NCI-H187 (cell line): ENCODE data around the gene HBD.
"Not testable (repeated sequence)": the region's sequence is repeated elsewhere in the genome, so short reads cannot be mapped to it uniquely, and the experiment has no call there.

ENCODE experiments used
- DNase-seq, 2 experiments: peaks; one replicate each; lab custom pipeline; 2025; lab: John Stamatoyannopoulos, UW

The HBD gene

DNA sequence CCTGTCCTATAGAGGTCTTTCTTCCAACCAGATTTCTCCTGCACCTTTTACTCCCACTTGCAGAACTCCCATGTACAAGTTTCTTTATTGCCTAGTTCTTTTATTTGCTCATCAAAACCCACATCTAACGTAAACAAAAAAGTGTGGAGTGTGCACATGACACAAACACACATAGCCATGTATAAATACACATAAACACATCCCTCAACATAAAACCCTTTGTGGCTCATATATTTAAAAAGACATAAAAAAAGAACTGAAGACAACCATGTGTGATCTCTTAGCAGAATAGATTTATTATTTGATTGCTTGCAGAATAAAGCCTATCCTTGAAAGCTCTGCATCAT lies 18.6 kb upstream of the HBD start:
- no peak for DNase-seq

DNA sequence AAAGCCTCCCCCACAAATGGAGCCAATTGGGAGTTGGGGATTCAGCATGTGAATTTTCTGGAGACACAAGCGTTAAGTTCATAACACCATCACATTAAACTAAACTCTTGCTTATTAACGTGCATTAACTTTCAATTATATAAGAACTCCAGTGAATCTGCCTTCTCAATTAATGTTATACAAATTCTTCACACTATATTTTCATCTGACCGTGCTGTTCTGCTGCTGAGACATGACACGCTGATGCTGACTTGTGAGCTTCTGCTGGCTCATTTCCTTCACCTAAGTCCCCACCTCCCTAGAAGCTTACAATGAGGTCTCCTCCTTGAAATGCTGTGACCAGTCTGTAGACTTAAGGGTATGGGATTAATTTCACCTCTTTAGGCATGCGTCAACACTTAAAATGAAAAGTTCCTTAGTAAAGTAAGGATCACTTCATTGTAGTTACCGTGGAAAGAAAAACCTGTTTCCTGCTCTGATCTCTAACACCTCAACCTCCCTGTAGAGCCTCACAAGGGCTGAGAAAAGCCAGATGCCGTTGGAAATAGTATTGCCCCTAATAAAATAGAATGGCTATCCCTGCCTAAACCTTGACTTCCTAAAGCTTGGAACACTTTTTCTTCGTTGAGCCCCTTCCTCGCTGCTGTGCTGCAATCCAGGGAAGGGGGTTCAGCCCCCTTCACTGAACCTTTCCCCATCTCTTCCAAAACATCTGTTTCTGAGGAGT lies 18.1 kb upstream of the HBD start:
- no peak for DNase-seq

DNA sequence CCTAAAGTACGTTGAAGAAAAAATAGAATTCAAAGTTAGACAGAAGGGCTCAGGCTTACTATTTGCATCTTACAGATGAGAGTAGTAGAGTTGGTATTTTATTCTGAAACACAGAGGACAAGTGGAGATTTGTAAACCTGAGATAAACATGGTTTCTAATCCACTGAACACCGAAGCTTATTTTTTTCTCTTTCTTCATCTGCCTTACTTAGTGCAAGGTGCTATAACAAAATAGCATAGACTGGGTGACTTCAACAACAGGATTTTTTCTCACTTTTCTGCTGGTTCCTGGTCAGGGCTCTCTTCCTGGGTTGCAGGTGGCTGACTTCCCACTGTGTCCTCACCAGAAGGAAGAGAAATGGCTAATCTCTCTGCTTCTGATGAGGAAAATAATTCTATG lies 17.5 kb upstream of the HBD start:
- no peak for DNase-seq

DNA sequence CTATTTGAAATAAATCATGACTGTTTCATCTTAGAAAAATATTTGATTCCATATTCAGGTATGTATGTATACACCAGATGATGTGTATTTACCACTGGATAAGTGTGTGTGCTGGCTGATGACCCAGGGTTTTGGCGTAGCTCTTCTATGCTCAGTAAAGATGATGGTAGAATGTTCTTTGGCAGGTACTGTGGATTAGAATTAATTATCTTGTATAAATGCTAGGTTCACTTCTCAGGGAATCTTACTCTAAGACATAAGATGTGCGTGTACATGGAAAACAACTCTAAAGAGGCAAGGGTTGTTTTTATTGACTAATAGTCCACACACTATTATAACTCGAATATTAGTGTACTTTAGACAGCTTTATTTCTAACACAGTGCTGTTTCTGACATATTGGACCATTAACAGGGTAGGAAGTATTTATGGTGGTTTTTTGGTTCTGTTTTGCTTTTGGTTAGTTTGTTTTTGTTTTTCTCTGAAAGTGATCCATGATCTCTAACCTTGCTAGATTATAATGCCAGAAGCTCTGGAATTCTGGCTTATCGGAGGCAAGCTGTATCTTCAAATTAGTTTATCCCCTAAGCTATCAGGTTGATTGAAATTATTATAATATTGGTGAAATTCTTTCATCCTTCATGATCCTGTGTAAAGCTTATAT lies 16.4 kb upstream of the HBD start:
- no peak for DNase-seq

DNA sequence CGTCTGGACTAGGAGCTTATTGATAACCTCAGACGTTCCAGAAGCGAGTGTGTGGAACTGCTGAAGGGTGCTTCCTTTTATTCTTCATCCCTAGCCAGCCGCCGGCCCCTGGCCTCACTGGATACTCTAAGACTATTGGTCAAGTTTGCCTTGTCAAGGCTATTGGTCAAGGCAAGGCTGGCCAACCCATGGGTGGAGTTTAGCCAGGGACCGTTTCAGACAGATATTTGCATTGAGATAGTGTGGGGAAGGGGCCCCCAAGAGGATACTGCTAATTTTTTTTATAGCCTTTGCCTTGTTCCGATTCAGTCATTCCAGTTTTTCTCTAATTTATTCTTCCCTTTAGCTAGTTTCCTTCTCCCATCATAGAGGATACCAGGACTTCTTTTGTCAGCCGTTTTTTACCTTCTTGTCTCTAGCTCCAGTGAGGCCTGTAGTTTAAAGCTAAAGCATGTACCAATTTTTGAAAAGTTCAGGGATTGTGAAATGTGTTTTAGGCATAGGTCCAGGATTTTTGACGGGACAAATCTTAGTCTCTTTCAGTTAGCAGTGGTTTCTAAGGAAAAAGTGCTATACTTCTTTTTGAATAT lies 15.6 kb upstream of the HBD start, which contains the start of gene HBG1:
Gene HBG1 (minus strand): TSS at position 51 of the 590 bp plus-strand sequence. CDS start 53 bp downstream, outside the sequence.
- not testable (repeated sequence) for DNase-seq

DNA sequence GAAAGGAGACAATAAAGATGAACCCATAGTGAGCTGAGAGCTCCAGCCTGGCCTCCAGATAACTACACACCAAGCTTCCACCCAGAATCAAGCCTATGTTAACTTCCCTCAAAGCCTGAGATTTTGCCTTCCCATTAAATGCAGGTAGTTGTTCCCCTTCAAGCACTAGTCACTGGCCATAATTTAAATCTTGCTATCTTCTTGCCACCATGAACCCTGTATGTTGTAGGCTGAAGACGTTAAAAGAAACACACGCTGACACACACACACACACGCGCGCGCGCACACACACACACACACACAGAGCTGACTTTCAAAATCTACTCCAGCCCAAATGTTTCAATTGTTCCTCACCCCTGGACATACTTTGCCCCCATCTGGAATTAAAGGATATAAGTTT lies 14.2 kb upstream of the HBD start:
- not testable (repeated sequence) for DNase-seq

DNA sequence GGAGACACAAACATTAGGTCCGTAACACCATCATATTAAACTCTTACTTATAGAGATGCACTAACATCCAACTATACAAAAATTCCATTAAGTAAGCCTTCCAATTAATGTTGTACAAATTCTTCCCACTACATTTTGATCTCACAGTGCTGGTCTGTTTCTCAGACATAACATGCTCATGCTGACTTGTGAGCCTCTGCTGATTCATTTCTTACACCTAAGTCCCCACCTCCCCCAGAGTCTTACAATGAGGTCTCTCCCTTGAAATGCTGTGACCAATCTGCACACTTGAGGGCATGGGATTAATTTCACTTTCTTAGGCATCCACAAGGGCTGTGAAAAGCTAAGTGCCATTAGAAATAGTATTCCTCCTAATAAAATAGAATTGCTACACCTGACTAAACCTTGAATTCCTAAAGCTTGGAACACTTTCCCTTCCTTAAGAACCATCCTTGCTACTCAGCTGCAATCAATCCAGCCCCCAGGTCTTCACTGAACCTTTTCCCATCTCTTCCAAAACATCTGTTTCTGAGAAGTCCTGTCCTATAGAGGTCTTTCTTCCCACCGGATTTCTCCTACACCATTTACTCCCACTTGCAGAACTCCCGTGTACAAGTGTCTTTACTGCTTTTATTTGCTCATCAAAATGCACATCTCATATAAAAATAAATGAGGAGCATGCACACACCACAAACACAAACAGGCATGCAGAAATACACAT lies 13.3 kb upstream of the HBD start:
- DNase-seq: no peak

DNA sequence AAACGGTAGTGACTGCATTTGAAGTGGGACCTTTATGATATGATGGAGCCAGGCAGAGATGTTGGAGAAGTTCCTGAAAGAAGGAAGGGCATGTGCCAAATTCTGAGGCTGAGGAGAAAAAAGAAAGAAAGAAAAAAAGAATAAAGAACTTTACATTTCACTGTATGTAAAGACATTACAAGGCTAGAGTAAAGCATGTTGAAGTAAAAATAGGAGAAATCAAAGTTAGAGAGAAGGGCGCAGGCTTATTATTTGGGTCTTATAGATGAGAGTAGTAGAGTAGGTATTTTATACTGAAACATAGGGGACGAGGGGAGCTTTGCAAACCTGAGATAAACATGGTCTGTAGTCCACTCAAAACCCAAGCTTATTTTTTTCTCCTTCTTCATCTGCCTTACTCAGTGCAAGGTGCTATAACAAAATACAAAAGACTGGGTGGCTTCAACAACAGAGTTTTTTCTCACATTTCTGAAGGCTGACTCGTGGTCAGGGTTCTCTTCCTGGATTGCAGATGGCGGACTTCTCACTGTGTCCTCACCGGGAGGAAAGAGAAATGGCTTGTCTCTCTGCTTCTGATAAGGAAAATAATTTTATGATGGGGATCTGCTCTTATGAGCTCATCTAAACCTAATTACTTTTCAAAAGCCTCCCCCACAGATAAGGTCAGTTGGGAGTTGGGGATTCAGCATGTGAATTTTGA lies 12.6 kb upstream of the HBD start:
- DNase-seq: no peak

DNA sequence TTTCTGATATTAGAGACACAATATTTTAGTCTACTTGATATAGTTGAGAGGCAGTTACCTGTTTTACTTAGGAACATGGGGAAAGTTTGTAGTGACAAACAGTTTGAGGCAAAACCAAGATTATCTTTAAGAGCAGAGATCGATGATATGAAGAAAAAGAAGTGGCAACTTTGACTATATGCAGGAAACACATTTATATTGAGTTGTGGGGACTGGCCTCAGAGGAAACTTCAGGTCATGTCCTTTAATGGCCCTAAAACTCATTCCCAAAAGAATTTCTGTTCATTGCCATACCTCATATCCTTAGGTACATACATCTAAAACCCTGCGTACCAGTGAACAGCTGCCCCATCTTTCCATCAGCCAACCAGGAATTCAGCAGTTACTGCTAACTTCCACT lies 10.9 kb upstream of the HBD start:
- no peak for DNase-seq

DNA sequence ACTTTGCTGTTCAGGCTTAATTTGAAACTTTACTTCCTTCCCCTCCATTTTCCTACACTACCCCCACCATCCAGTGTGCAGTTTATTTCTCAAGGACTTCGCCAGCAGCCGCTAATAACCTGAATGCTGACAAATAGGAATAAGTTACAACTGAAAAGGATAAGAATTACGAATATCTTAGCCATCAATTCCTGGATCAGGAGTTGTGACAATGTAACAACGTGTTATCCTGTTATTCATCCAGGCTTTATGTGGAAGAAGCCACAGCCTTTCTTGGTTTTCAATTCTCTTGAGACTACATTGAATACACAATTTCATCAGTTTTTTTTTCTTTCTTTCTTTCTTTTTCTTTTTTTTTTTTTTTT lies 9.5 kb upstream of the HBD start:
- no peak for DNase-seq

DNA sequence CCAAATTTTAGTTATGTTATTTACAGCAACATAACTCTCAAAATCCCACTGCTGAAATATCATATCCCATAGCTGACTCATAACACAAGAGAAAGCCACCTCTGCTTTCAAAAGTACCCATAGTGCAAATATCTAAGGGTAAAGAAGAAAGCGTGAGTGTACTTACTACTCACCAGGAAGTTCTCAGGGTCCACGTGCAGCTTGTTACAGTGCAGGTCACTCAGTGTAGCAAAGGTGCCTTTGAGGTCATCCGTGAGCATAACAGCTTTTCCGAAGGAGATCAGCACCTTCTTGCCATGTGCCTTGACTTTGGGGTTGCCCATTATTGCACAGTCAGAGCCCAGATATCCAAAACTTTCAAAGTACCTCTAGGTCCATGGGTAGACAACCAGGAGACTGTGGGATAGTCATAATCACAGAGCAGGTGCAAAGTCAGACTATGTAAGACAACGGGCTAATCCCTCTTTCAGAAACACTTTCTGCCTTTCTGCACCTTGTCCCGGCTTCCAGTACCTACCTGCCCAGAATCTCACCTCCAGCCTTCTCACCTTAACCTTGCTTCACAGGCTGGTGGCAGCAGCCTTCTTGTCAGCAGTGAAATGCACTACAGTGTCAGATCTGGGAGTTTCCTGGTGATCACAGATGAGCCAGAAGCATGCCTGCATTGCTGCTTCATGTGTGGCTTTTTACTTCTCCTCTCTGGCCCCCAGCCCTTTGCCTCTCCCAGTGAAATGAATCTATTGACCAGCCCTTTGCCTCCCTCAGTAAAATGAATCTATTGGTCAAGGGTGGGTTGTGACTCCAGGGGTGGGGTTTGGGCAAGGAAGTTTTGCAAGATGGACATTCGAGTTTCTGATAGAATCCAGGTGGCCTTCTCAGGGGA lies 8.9 kb upstream of the HBD start:
- DNase-seq: no peak

DNA sequence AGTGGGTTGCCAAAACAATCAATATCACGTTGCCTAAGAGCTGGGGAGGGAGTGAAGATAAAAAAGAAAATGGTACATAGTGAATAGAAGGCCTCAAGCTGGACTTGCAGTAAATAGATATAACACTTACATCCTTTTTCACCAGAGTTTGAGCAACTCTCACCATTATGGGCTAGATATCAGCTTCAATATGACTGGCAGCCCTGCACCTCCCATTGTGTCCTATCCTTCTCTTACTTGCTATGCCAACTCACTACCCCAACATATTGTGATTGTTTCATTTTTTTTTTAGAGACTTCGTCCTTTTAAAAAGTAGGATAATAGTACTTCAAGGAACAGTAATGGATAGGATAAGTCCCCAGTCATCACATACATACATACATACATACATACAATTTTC lies 7.9 kb upstream of the HBD start:
- DNase-seq: no peak

DNA sequence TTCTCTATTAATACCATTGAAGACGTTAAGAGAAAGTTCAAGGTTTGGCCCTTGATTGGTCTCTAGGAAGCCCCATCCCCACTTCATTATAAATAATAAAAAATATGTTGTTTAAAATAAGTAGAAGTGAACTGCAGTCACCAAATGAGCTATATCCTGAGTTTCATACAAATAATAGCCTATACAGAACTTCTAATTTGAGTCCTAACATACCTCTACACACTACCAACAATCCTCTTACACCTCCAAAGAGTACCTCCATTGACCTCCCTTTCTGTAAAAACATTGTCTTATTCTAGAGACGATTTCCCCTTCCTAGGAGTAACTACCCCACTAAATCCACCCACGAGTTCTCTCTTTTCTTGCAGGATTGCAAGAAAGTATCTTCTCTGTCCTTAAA lies 7.2 kb upstream of the HBD start:
- no peak for DNase-seq

DNA sequence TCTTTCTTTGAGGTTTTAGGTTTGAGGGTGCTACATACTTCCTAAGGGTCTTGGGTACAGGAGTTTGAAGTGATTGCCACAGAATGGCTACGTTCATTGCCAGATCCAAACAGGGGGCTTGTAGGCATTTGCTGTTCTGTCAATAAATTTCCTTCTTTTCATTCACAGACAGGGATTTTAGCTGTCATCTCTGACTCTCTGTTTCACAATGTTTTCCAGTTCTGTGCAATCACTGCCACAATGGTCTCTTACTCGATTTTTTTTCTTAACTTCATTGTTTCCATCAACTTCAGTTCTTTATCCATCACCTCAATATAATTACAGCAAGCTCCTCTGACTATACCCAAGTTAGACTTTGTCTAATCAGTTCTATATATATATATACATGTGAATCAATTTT lies 6.2 kb upstream of the HBD start:
- DNase-seq: no peak

DNA sequence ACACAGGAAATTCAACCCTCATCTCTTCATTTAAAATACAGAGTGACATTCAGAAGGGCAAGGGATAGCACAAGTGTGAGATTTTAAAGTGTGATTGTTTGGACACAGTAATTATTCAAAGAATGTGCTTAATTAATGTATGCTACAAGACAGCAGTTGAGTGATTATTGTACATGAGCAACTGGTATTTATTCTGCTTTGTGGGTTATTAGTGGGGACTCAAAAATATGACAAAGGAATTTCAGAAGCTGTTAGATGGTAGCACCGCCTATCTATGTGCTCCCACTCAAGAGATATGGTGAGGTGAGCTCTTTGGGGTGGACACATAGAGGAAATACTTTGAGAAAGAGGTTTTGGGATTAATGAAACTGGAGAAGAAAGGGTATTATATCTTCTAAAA lies 5.8 kb upstream of the HBD start:
- DNase-seq: no peak

DNA sequence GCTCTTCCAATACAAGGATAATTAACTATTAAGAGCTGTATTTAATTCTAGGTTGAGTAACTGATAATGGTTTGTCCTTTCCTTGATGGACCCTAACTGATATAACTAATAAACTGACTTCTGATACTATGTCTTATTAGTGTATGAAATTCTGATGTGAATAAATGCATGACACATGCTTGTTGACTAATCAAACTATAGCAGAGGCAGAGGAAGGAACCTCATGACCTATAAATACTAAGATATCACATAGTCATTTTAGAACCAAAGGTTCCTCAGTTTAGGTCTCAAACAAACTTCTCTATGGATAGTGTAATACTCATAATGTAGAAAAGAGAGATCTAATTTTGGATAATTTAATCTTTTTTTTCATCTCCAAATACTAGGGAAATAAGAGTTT lies 4.8 kb upstream of the HBD start:
- DNase-seq: no peak

DNA sequence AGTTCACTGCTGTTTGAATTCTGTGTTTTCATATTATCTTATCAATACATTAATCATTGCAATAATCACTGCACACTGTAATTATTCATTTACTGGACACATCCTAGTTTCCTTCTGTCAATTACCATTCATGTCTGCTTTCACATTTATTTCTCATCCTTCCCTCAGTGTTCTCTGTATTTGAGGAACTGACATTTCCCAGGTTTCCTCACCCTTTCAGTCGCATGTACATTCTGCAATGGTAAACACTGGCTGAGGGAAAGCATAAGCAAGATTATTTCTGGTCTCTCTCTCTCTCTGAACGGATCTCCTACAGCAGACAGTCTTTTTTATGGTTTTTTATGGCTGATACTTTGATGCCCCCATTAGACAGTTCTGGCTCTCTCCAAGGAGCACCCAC lies 4.2 kb upstream of the HBD start:
- no peak for DNase-seq

DNA sequence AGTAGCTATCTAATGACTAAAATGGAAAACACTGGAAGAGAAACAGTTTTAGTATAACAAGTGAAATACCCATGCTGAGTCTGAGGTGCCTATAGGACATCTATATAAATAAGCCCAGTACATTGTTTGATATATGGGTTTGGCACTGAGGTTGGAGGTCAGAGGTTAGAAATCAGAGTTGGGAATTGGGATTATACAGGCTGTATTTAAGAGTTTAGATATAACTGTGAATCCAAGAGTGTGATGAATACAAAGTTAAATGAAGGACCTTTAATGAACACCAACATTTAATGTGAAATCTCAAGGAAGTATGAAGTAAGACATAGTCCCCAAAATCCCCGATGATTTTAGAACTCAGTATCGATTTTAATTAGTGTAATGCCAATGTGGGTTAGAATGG lies 3.1 kb upstream of the HBD start:
- no peak for DNase-seq

DNA sequence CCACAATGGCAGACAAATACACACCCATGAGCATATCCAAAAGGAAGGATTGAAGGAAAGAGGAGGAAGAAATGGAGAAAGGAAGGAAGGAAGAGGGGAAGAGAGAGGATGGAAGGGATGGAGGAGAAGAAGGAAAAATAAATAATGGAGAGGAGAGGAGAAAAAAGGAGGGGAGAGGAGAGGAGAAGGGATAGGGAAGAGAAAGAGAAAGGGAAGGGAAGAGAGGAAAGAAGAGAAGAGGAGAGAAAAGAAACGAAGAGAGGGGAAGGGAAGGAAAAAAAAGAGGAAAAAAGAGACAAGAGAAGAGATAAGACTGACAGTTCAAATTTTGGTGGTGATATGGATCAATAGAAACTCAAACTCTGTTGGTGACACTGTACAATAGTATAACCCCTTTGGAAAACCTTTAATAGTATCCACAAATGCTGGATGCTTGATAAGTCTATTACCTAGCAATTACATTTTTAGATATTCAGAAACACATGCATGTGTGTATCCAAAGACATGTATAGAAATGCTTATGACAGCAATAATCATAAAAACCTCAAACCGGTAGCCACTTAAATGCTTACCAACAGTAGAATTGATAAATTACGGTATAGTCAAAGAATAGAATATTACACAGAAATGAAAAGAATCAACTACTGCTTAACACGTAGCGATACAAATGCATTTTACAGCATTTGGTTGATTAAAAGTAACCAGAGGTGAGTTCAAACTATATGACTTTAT lies 1.2 kb upstream of the HBD start:
- no peak for DNase-seq

DNA sequence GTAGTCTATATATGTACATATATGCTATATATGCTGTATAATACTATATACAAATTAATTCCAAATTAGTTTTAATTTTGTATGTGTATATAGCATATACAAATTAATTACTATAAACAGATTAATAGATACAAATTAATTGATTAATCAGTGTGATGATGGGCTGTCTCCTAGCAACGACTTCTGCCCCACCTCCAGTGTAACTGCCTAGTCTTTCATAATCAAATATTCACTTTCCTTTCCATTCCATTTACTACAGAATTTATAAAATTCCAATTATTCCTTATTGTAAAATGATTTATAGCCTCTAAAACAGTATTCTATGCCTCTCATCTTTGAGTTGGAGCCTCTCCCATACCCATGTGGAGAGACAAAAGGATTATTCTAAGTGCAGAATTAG lies 976 bp downstream of the HBD start:
- DNase-seq: no peak

DNA sequence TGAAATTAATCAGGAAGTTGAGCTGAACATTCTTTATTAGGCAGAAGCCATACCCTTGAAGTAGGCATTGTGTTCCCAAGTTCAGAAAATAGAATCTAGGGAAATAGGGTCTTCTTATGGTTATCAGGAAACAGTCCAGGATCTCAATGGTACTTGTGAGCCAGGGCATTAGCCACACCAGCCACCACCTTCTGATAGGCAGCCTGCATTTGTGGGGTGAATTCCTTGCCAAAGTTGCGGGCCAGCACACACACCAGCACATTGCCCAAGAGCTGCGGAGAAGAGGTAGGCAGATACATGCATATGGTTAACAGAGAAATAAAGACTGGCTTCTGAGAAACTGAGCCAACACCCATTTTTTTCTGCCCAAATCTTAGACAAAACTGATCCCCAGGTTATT lies 1.5 kb downstream of the HBD start:
- no peak for DNase-seq
